DND-41 (cell line): Measurements from ENCODE around the gene TIMM23.
"Not testable (repeated sequence)": the region's sequence is repeated elsewhere in the genome, so short reads cannot be mapped to it uniquely, and the experiment has no call there.

Experiments
- ATAC-seq: fragments of 200-7000 bp; cut with Tn5 transposase; 3 replicates; pipeline ENCODE4 v1.9.1; 2021; ENCODE audit warnings: low read depth; ENCODE audit not compliant: insufficient read depth
- DNase-seq: peaks from one replicate; pipeline ENCODE4 v3.0.0-alpha.2; 2020
- H2AFZ ChIP-seq: 2 replicates; pipeline ENCODE4 v1.6.0; 2012; ENCODE audit warnings: low read depth, low read length
- H3K27ac ChIP-seq: 2 replicates; pipeline ENCODE4 v1.5.1; 2012; ENCODE audit warnings: low read length, inconsistent platforms
- H3K27me3 ChIP-seq: fragments of 200-600 bp; sonication (generic); 2 replicates; pipeline ENCODE4 v1.6.0; 2012; ENCODE audit warnings: low read length, mild to moderate bottlenecking, inconsistent platforms; ENCODE audit not compliant: insufficient read depth, poor library complexity
- H3K36me3 ChIP-seq: 2 replicates; pipeline ENCODE4 v1.5.1; 2012; ENCODE audit warnings: low read length, inconsistent platforms; ENCODE audit not compliant: insufficient read depth
- H3K4me1 ChIP-seq: 2 replicates; pipeline ENCODE4 v1.5.1; 2012; ENCODE audit warnings: mild to moderate bottlenecking, low read length; ENCODE audit not compliant: insufficient read depth
- H3K4me2 ChIP-seq: 2 replicates; pipeline ENCODE4 v1.6.0; 2012; ENCODE audit warnings: mild to moderate bottlenecking, moderate library complexity, low read length, inconsistent platforms; ENCODE audit not compliant: insufficient read depth
- H3K4me3 ChIP-seq, 2 experiments: fragments of 200-600 bp in 1 of 2; shearing (Covaris generic) in 1 of 2; 2 replicates each; pipeline ENCODE4 v1.5.1; 2012 to 2016; ENCODE audit warnings: inconsistent platforms in 2 of 2, low read length in 2 of 2, mild to moderate bottlenecking in 2 of 2, low read depth in 1 of 2, moderate library complexity in 1 of 2
- H3K79me2 ChIP-seq: 2 replicates; pipeline ENCODE4 v1.6.0; 2012; ENCODE audit warnings: low read length, inconsistent platforms; ENCODE audit not compliant: insufficient read depth
- H3K9ac ChIP-seq: 2 replicates; pipeline ENCODE4 v1.6.0; 2012; ENCODE audit warnings: low read depth, mild to moderate bottlenecking, inconsistent platforms, low read length, moderate library complexity
- H3K9me3 ChIP-seq: 2 replicates; pipeline ENCODE4 v1.5.1; 2012; ENCODE audit warnings: low read length, moderate library complexity, mild to moderate bottlenecking, inconsistent platforms; ENCODE audit not compliant: insufficient read depth, severe bottlenecking
- H4K20me1 ChIP-seq: 2 replicates; pipeline ENCODE4 v1.6.0; 2012; ENCODE audit warnings: low read length; ENCODE audit not compliant: insufficient read depth
- EZH2 ChIP-seq: IDR thresholded peaks from 3 replicates; pipeline ENCODE4 v1.6.1; 2012; ENCODE audit warnings: borderline replicate concordance, low read depth, mild to moderate bottlenecking, moderate library complexity, low read length, inconsistent platforms; ENCODE audit not compliant: severe bottlenecking
- TF ChIP-seq, protein P1 (sequence below): IDR thresholded peaks from 2 replicates; pipeline ENCODE4 v1.5.1; 2012; ENCODE audit warnings: borderline replicate concordance, low read length, moderate library complexity, mild to moderate bottlenecking; ENCODE audit not compliant: poor library complexity, severe bottlenecking; ENCODE audit errors: extremely low read depth

TIMM23 gene

DNA sequence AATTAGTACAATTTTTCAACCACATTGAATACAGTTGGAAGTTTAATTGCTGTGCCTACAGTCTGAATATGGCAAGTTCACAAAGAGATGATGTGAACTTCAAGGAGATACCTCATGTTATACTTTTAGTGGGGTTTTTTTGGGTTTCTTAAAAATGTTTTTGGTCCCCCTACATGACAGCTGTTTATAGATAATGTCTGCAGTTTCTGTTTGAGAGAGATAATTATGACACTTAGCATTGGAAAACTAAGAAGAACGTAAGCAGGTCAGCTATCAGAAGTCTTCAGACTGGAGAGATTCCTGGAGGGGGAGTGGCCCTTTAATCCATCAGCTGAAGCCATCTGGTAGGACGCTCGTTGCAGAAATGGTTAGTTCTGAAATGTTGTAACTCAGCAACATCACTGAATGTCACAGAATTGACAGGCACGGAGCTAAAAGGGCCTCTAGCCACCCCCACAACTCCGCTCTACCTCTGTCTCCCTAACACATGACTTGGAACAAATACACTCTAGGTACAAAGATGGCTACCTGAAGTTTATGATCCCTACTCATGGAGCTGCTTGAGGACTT, 29.0 kb downstream of the TIMM23 start:
- Histone ChIP-seq H2AFZ (no peak overlapping the region), H3K9me3 (no peaks in the 10 kb centered on the region), H3K4me2 (no peak overlapping the region), H3K9ac (no peak overlapping the region), H3K4me3 (no peak overlapping the region), H3K27ac (no peak overlapping the region), H3K79me2 (peaks cover 17% of the 10 kb centered on the region), H3K4me1 (no peaks in the 10 kb centered on the region), H3K36me3 (peaks cover 90% of the 10 kb centered on the region), H3K27me3 (no peaks in the 10 kb centered on the region), H4K20me1 (peaks cover 16% of the 10 kb centered on the region; the same call in 1 of the 2 replicates)
- DNase-seq (no peak), ATAC-seq (no peak)
- TF ChIP-seq, protein P1, sequence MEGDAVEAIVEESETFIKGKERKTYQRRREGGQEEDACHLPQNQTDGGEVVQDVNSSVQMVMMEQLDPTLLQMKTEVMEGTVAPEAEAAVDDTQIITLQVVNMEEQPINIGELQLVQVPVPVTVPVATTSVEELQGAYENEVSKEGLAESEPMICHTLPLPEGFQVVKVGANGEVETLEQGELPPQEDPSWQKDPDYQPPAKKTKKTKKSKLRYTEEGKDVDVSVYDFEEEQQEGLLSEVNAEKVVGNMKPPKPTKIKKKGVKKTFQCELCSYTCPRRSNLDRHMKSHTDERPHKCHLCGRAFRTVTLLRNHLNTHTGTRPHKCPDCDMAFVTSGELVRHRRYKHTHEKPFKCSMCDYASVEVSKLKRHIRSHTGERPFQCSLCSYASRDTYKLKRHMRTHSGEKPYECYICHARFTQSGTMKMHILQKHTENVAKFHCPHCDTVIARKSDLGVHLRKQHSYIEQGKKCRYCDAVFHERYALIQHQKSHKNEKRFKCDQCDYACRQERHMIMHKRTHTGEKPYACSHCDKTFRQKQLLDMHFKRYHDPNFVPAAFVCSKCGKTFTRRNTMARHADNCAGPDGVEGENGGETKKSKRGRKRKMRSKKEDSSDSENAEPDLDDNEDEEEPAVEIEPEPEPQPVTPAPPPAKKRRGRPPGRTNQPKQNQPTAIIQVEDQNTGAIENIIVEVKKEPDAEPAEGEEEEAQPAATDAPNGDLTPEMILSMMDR = no peak
- no peak for TF ChIP-seq EZH2

DNA sequence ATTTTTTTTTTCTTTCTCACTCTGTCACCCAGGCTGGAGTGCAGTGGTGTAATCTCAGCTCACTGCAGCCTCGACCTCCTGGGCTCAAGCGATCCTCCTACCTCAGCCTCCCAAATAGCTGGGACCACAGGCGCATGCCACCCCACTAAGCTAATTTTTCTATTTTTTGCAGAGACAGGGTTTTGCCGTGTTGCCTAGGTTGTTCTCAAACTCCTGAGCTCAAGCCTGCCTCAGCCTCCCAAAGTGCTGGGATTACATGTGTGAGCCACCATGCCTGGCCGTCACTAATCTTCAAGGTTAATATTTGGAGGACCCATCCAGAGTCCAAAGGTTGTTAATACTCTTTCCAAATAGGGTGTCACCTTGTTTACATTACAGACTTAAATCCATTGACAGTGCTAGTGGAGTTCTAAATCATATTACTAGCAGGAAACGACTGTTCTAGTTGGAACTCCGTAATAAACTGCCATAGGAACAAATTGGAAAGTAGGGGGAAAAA, 29.9 kb downstream of the TIMM23 start:
- Histone ChIP-seq H3K36me3 (peaks cover 95% of the 10 kb centered on the region), H4K20me1 (peaks cover 14% of the 10 kb centered on the region; the same call in 1 of the 2 replicates), H3K79me2 (peaks cover 15% of the 10 kb centered on the region)
- not testable (repeated sequence) for H3K4me2 ChIP-seq, H3K4me1 ChIP-seq, DNase-seq, H3K27me3 ChIP-seq, H3K4me3 ChIP-seq, ATAC-seq, H3K27ac ChIP-seq, H3K9me3 ChIP-seq, H3K9ac ChIP-seq, H2AFZ ChIP-seq

DNA sequence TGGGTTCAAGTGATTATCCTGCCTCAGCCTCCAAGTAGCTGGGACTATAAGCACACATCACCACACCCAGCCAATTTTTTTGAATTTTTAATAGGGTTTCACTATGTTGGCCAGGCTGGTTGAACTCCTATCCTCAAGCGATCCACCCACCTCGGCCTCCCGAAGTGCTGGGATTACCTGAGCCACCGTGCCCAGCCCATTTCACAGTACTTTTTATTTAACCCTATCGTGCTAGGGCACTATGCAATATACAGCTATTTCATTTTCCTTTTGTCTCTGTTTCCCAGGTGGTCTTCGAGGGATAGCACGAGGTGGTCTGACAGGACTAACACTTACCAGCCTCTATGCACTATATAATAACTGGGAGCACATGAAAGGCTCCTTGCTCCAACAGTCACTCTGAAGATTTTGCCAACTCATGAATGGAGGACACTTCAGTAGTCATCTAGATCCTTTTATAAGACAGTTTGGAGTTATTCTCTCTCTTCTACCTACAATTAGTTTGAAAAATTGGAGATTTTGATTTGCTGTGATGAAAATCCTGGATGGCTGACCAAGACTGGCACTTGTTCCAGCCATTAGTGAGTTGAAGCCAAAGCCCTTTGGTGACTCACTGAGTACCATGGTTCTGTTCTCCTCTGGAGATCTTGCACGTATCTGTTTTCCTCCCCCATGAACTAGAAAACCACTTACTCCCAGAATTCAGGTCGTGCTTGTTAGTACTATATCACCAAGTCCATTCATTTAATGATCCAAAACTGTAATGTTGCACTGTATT, 30.8 kb downstream of the TIMM23 start:
- no peaks in the 10 kb centered on the region for H3K4me1 ChIP-seq
- H2AFZ ChIP-seq = no peak overlapping the region
- no peak overlapping the region for H3K4me3 ChIP-seq
- no peaks in the 10 kb centered on the region for H3K9me3 ChIP-seq
- H3K36me3 ChIP-seq = peaks cover 96% of the 10 kb centered on the region
- H4K20me1 ChIP-seq = peaks cover 11% of the 10 kb centered on the region; the same call in 1 of the 2 replicates
- ATAC-seq (no peak), DNase-seq (no peak)
- TF ChIP-seq, protein P1 = no peak
- no peak for TF ChIP-seq EZH2
- no peak overlapping the region for H3K4me2 ChIP-seq
- no peaks in the 10 kb centered on the region for H3K27me3 ChIP-seq
- peaks cover 11% of the 10 kb centered on the region for H3K79me2 ChIP-seq
- H3K9ac ChIP-seq = no peak overlapping the region
- no peak overlapping the region for H3K27ac ChIP-seq

DNA sequence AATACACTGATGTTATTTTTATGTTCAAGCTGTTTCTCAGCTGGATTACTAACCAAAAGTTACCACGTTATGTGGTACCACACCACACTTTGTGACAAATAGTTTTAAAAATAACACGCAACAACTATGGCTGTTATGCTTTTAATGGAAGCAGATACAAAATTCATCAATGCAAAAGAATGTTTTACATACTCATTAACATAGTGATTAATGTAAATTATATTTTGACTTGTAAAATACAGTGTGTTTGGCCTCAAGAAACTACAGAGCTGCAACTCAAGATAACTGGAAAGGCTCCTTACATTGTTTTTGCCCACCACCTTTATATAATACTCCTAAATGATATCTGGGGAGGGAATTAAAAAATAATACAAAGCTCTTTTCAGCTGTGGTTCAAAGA, 32.7 kb downstream of the TIMM23 start:
- no peak overlapping the region for H3K4me3 ChIP-seq
- no peak overlapping the region for H3K27ac ChIP-seq
- H4K20me1 ChIP-seq = peaks cover 11% of the 10 kb centered on the region; the same call in 1 of the 2 replicates
- no peak overlapping the region for H2AFZ ChIP-seq
- no peaks in the 10 kb centered on the region for H3K9me3 ChIP-seq
- DNase-seq = no peak
- H3K79me2 ChIP-seq = peaks cover 8% of the 10 kb centered on the region
- H3K4me1 ChIP-seq = no peaks in the 10 kb centered on the region
- no peaks in the 10 kb centered on the region for H3K27me3 ChIP-seq
- no peak overlapping the region for H3K4me2 ChIP-seq
- no peak for ATAC-seq
- peaks cover 99% of the 10 kb centered on the region for H3K36me3 ChIP-seq
- no peak overlapping the region for H3K9ac ChIP-seq
- TF ChIP-seq, protein P1 = no peak
- TF ChIP-seq EZH2 = no peak
